ENCODE measurements around the gene KANSL2. TPM values are rescaled to one million over a fixed set of nuclear protein-coding genes. Genes with fewer than 3 reads are reported as not detected.

KANSL2 gene
- total and polyA plus RNA-seq, 2 of the 4 experiments (the other 2 are of a cell fraction), result 25.2 to 47.5 TPM

DNA sequence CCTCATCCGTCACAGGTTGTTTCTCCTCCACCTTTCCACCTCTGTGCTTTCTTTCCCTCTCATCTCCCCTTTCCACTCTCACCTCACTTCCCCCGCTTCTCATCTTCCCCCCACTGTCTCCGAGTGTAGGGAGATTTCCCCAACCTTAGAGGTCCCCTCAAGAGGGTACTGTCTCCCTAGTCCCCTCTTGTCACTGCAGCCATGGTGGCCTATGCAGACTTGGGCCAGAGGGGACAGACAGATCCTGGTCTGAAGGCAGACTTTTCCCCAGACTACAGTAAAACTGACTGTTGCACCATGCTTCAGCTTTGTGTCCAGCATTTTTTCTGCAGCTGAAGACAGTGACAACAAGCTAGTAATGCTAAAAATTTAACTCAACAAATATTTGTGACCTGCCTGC lies 41.2 kb downstream of the KANSL2 start:
- Histone ChIP-seq H2BK15ac (ENCODE audit: low read depth, low read length) (no peak overlapping the region), H2BK120ac (ENCODE audit: low read depth, low read length) (no peak overlapping the region), H3K27ac (ENCODE audit: insufficient read depth, low read length) (no peak overlapping the region), H3K18ac (ENCODE audit: low read depth, low read length) (no peak overlapping the region), H4K5ac (ENCODE audit: low read depth, low read length) (no peak overlapping the region), H4K20me1 (ENCODE audit: insufficient read depth, low read length) (no peaks in the 10 kb centered on the region), H3K27me3 (ENCODE audit: control insufficient read depth, insufficient read depth, low read length) (no peaks in the 10 kb centered on the region), H4K8ac (ENCODE audit: low read depth in 2 of 2, low read length in 2 of 2) (no peak overlapping the region), H3K14ac (replicated peaks; ENCODE audit: low read depth, low read length) (no peak overlapping the region), H3K4me2 (ENCODE audit: low read depth, low read length) (no peak overlapping the region), H2BK5ac (ENCODE audit: low read depth, low read length, poor library complexity, severe bottlenecking) (no peak overlapping the region), H4K91ac (ENCODE audit: insufficient read depth, low read depth, low read length) (no peak overlapping the region), H2AK5ac (ENCODE audit: low read depth, low read length) (no peak overlapping the region), H3K23ac (ENCODE audit: low read depth, low read length) (no peak overlapping the region), H3K4me1 (ENCODE audit: control insufficient read depth, insufficient read depth, low read length) (no peaks in the 10 kb centered on the region), H2AK9ac (replicated peaks; ENCODE audit: low read depth, low read length, poor library complexity) (no peak overlapping the region), H3K36me3 (ENCODE audit: control insufficient read depth, insufficient read depth, low read length) (peaks cover 2% of the 10 kb centered on the region; the same call in 1 of the 2 replicates), H2AFZ (replicated peaks; ENCODE audit: low read length, poor library complexity) (no peak overlapping the region), H2BK20ac (ENCODE audit: low read depth, low read length) (no peak overlapping the region), H3K4ac (ENCODE audit: low read depth, low read length) (no peak overlapping the region), H3K4me3 (ENCODE audit: insufficient read depth, low read depth, low read length) (no peak overlapping the region), H3K79me1 (ENCODE audit: low read depth in 1 of 2, low read length in 2 of 2) (no peaks in the 10 kb centered on the region), H3K9ac (ENCODE audit: low read depth, low read length) (no peak overlapping the region), H3K56ac (ENCODE audit: extremely low read depth, insufficient read depth, low read length) (no peak overlapping the region), H3K9me3 (ENCODE audit: control insufficient read depth, insufficient read depth, low read length) (no peaks in the 10 kb centered on the region), H3K9me1 (ENCODE audit: insufficient read depth, low read length) (no peaks in the 10 kb centered on the region)
- TF ChIP-seq MAFK (IDR thresholded peaks at IDR 0.05; ENCODE audit: low read depth, low read length), result no peak
- no peak for TF ChIP-seq CHD1 (IDR thresholded peaks at IDR 0.05; ENCODE audit: low read depth, low read length)
- TF ChIP-seq CEBPB (IDR thresholded peaks at IDR 0.05; ENCODE audit: low read depth, low read length), result no peak
- TF ChIP-seq, protein P1, sequence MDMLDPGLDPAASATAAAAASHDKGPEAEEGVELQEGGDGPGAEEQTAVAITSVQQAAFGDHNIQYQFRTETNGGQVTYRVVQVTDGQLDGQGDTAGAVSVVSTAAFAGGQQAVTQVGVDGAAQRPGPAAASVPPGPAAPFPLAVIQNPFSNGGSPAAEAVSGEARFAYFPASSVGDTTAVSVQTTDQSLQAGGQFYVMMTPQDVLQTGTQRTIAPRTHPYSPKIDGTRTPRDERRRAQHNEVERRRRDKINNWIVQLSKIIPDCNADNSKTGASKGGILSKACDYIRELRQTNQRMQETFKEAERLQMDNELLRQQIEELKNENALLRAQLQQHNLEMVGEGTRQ (IDR thresholded peaks at IDR 0.05; ENCODE audit: low read depth, low read length), result no peak
- no peak for TF ChIP-seq POLR2A (IDR thresholded peaks at IDR 0.05; ENCODE audit: low read depth, low read length)
- no peak for TF ChIP-seq MXI1 (IDR thresholded peaks at IDR 0.05; ENCODE audit: borderline replicate concordance, low read depth, low read length)
- no peak for TF ChIP-seq SMC3 (IDR thresholded peaks at IDR 0.05; ENCODE audit: low read depth, low read length)
- no TSS peak for BruUV-seq (replicated peaks)
- 100% methylated on average over 1 of the region's 3 CpGs; no CpG with 5 or more reads in 1 of the 2 experiments for WGBS, 2 experiments (ENCODE audit: extremely low coverage in 2 of 2, insufficient read length in 1 of 2)
- intact Hi-C loops (cut with micrococcal nuclease) (no loop called here), dilution Hi-C loops (cut with HindIII; ENCODE audit: low sequenced_read_pairs, unreplicated experiment) (no loop called here), in situ Hi-C loops (cut with MboI; ENCODE audit: low sequenced_read_pairs) (no loop called here)
- DNase-seq (no peak), ATAC-seq (ENCODE audit: low read depth) (no peak)
- ChIA-PET CTCF (no interaction called here), POLR2A (ENCODE audit: unreplicated experiment) (no interaction called here)

All from IMR-90 (cell line).